Thyroid gland (tissue), 4 donors: Measurements from ENCODE around the gene ADAMTS17. TPM values are rescaled to one million over a fixed set of nuclear protein-coding genes. Genes with fewer than 3 reads are reported as not detected.

Experiments
- DNase-seq, 2 donors: peaks; one replicate each; pipeline ENCODE4 v3.0.0-alpha.2; 2019
- H3K27ac ChIP-seq, 3 donors: fragments of 200-600 bp; sonication (generic); 1 replicate in 2 of 3; 2 replicates in 1 of 3; pipeline ENCODE4 v1.5.1; 2016 to 2019; ENCODE audit warnings: mild to moderate bottlenecking in 1 of 3, moderate library complexity in 1 of 3
- H3K27me3 ChIP-seq: fragments of 200-600 bp; sonication (generic); one replicate; pipeline ENCODE4 v1.5.1; 2019
- H3K36me3 ChIP-seq, 2 donors: fragments of 200-600 bp; sonication (generic); one replicate each; pipeline ENCODE4 v1.5.1; 2016 to 2019
- H3K4me1 ChIP-seq, 2 donors: fragments of 200-600 bp; sonication (generic); one replicate each; pipeline ENCODE4 v1.5.1; 2017 to 2019
- H3K4me3 ChIP-seq, 3 donors: fragments of 200-600 bp; sonication (generic); replicated peaks in 1 of 3; 1 replicate in 2 of 3; 2 replicates in 1 of 3; pipeline ENCODE4 v1.5.1; 2016; ENCODE audit warnings: mild to moderate bottlenecking in 1 of 3
- H3K9me3 ChIP-seq: fragments of 200-600 bp; sonication (generic); one replicate; pipeline ENCODE4 v1.5.1; 2017
- CTCF ChIP-seq, 6 experiments: fragments of 200-600 bp in 3 of 6; fragments of 450-650 bp in 3 of 6; sonication (generic) in 3 of 6; IDR thresholded peaks; one replicate each; pipeline ENCODE4 v1.5.1; 2016 to 2019; ENCODE audit warnings: antibody characterized with exemption in 6 of 6, mild to moderate bottlenecking in 2 of 6, inconsistent platforms in 1 of 6, moderate library complexity in 1 of 6
- POLR2A ChIP-seq, 2 donors: fragments of 450-650 bp; IDR thresholded peaks; one replicate each; pipeline ENCODE4 v1.6.1; 2017; ENCODE audit warnings: antibody characterized with exemption in 2 of 2, mild to moderate bottlenecking in 2 of 2, moderate library complexity in 1 of 2
- WGBS, 2 donors: methylation state at CpG; one replicate each; pipeline ENCODE4 v1.1.5; 2017; 5-methylcytosine and 5-hydroxymethylcytosine counted together
- intact Hi-C: fragments of 100-400 bp; cut with DNase I; formaldehyde crosslinking; loops from one replicate; pipeline ENCODE4 v1.15.1; 2023
- total RNA-seq, 4 donors: library from RNA; depleted of rRNA; stranded (reverse); fragments of >200 nt; gene quantifications; one replicate each; pipeline ENCODE4 v1.2.3, GENCODE V29; 2016

Gene ADAMTS17
- total RNA-seq, 4 donors from 2014 or later: 3.5 to 667 (median 5.3) TPM

GRCh38 chr15:100252359-100252758 is 89.4 kb downstream of the ADAMTS17 start:
- Histone ChIP-seq H3K27me3 (no peaks in the 10 kb centered on the region), H3K4me3 (no peak overlapping the region), H3K36me3 (no peaks in the 10 kb centered on the region), H3K27ac (no peak overlapping the region), H3K9me3 (no peaks in the 10 kb centered on the region), H3K4me1 (peaks cover 0 to 6% of the 10 kb centered on the region in 2 donors)
- no peak for TF ChIP-seq POLR2A (IDR thresholded peaks at IDR 0.05)
- TF ChIP-seq CTCF (IDR thresholded peaks at IDR 0.05): no peak
- DNase-seq: no peak
- 66 to 90% methylated on average over 5 to 9 of the region's 9 CpGs for WGBS, 2 donors
- intact Hi-C loops: no loop called here

GRCh38 chr15:100250176-100250800 is 91.5 kb downstream of the ADAMTS17 start:
- intact Hi-C loops: no loop called here
- Histone ChIP-seq H3K27ac (no peak overlapping the region), H3K27me3 (no peaks in the 10 kb centered on the region), H3K4me1 (peaks cover 7 to 18% of the 10 kb centered on the region in 2 donors), H3K4me3 (no peak overlapping the region), H3K9me3 (no peaks in the 10 kb centered on the region), H3K36me3 (no peaks in the 10 kb centered on the region)
- DNase-seq: no peak
- no peak for TF ChIP-seq CTCF (IDR thresholded peaks at IDR 0.05)
- no peak for TF ChIP-seq POLR2A (IDR thresholded peaks at IDR 0.05)
- WGBS, 2 donors: 74 to 78% methylated on average over 10 of the region's 10 CpGs

- DNase-seq: no peak
- H3K27ac ChIP-seq: no peak overlapping the region
These were observed 92.5 kb downstream of the ADAMTS17 start for GRCh38 chr15:100249096-100249815.

GRCh38 chr15:100248236-100248635 is 93.5 kb downstream of the ADAMTS17 start:
- TF ChIP-seq POLR2A (IDR thresholded peaks at IDR 0.05) (no peak), CTCF (IDR thresholded peaks at IDR 0.05) (no peak)
- peaks cover 14 to 21% of the 10 kb centered on the region in 2 donors for H3K4me1 ChIP-seq
- H3K9me3 ChIP-seq: no peaks in the 10 kb centered on the region
- no peak for DNase-seq
- no peak overlapping the region for H3K4me3 ChIP-seq
- H3K27ac ChIP-seq: no peak overlapping the region
- no peaks in the 10 kb centered on the region for H3K36me3 ChIP-seq
- no peaks in the 10 kb centered on the region for H3K27me3 ChIP-seq
- intact Hi-C loops: no loop called here
- whole genome bisulfite sequencing, 2 donors: 96 to 97% methylated on average over 5 of the region's 5 CpGs

More at GRCh38 chr15:100249096-100249815, 92.5 kb downstream of the ADAMTS17 start:
- 98 to 99% methylated on average over 8 to 9 of the region's 9 CpGs for WGBS, 2 donors
- intact Hi-C loops: no loop called here
- peaks cover 14 to 28% of the 10 kb centered on the region in 2 donors for H3K4me1 ChIP-seq
- TF ChIP-seq POLR2A (IDR thresholded peaks at IDR 0.05) (no peak), CTCF (IDR thresholded peaks at IDR 0.05) (no peak)
- H3K27me3 ChIP-seq: no peaks in the 10 kb centered on the region
- H3K9me3 ChIP-seq: no peaks in the 10 kb centered on the region
- no peak overlapping the region for H3K4me3 ChIP-seq
- no peaks in the 10 kb centered on the region for H3K36me3 ChIP-seq
